ENCODE data around the gene LCE4A. TPM values are rescaled to one million over a fixed set of nuclear protein-coding genes. Genes with fewer than 3 reads are reported as not detected.

The LCE4A gene
- total RNA-seq: not detected in 2 replicates

GRCh38 chr1:152707860-152708259 lies at the start of gene LCE4A:
LCE4A (plus strand) TSS chr1:152708160; CDS start chr1:152709076, 916 bp downstream.

GRCh38 chr1:152663098-152663497 lies 44.9 kb upstream of the LCE4A start, which contains the start of gene LCE2D:
LCE2D (plus strand) TSS chr1:152663380; CDS start chr1:152664106, 726 bp downstream.

GRCh38 chr1:152674983-152675382 lies 33.0 kb upstream of the LCE4A start, which contains the start of gene LCE2C:
LCE2C (plus strand) TSS chr1:152675279; CDS start chr1:152676016, 737 bp downstream.

GRCh38 chr1:152685823-152686222 lies 22.1 kb upstream of the LCE4A start, which contains the start of gene LCE2B:
LCE2B (plus strand) TSS chr1:152686123; CDS start chr1:152686844, 721 bp downstream.

GRCh38 chr1:152697701-152698600 lies 10.0 kb upstream of the LCE4A start, which contains the start of gene LCE2A:
LCE2A (plus strand) TSS chr1:152698345; CDS start chr1:152698902, 557 bp downstream.

GRCh38 chr1:152757747-152758146 lies 49.8 kb downstream of the LCE4A start, which contains the start of gene KPRP:
KPRP (plus strand) TSS chr1:152758025; CDS start chr1:152759589, 1,564 bp downstream.

Other genes starting within 250 kb of the LCE4A start
- gene LCE5A, start 197.4 kb upstream of the LCE4A start, total RNA-seq: not detected in 2 replicates
- not detected in 2 replicates for gene CRCT1, start 193.7 kb upstream of the LCE4A start, total RNA-seq
- not detected in 2 replicates for gene LCE3E, start 141.4 kb upstream of the LCE4A start, total RNA-seq
- gene LCE3D, start 127.6 kb upstream of the LCE4A start, total RNA-seq: not detected in 2 replicates
- gene LCE3C, start 107.9 kb upstream of the LCE4A start, total RNA-seq: not detected in 2 replicates
- gene LCE3B, start 94.3 kb upstream of the LCE4A start, total RNA-seq: not detected in 2 replicates
- not detected in 2 replicates for gene LCE3A, start 85.1 kb upstream of the LCE4A start, total RNA-seq
- not detected in 2 replicates for gene LCE2D, start 44.8 kb upstream of the LCE4A start, total RNA-seq
- gene LCE2C, start 32.9 kb upstream of the LCE4A start, total RNA-seq: not detected in 2 replicates
- gene LCE2B, start 22.0 kb upstream of the LCE4A start, total RNA-seq: not detected in 2 replicates
- not detected in 2 replicates for gene LCE2A, start 9.8 kb upstream of the LCE4A start, total RNA-seq
- not detected in 2 replicates for gene KPRP, start 49.9 kb downstream of the LCE4A start, total RNA-seq
- not detected in 2 replicates for gene LCE1F, start 67.0 kb downstream of the LCE4A start, total RNA-seq
- gene LCE1E, start 78.1 kb downstream of the LCE4A start, total RNA-seq: not detected in 2 replicates
- not detected in 2 replicates for gene LCE1D, start 88.6 kb downstream of the LCE4A start, total RNA-seq
- not detected in 2 replicates for gene LCE1C, start 98.5 kb downstream of the LCE4A start, total RNA-seq
- not detected in 2 replicates for gene LCE1B, start 103.8 kb downstream of the LCE4A start, total RNA-seq
- gene LCE1A, start 119.3 kb downstream of the LCE4A start, total RNA-seq: not detected in 2 replicates
- not detected in 2 replicates for gene LCE6A, start 134.7 kb downstream of the LCE4A start, total RNA-seq
- gene LCE7A, start 151.8 kb downstream of the LCE4A start, total RNA-seq: not detected in 2 replicates
- not detected in 2 replicates for gene SMCP, start 170.2 kb downstream of the LCE4A start, total RNA-seq
- gene IVL, start 200.4 kb downstream of the LCE4A start, total RNA-seq: not detected in 2 replicates
- not detected in 2 replicates for gene SPRR5, start 239.0 kb downstream of the LCE4A start, total RNA-seq